Measurements from ENCODE around the gene VTN.

Gene VTN

GRCh38 chr17:28370035-28370743, at the start of gene VTN:
VTN (minus strand) TSS chr17:28370307; CDS start chr17:28370203, 104 bp downstream.
- no peak for DNase-seq (ENCODE audit: low read depth in 1 of 2, low spot score in 1 of 2)

GRCh38 chr17:28416703-28417311, 46.7 kb upstream of the VTN start:
- DNase-seq (ENCODE audit: low read depth in 1 of 2, low spot score in 1 of 2): peak; percentile 13 to 14

GRCh38 chr17:28415886-28416285, 45.8 kb upstream of the VTN start:
- no peak for DNase-seq (ENCODE audit: low read depth in 1 of 2, low spot score in 1 of 2)

- no peak for DNase-seq (ENCODE audit: low read depth in 1 of 2, low spot score in 1 of 2)
Measured at GRCh38 chr17:28413804-28414203, 43.7 kb upstream of the VTN start.

- no peak for DNase-seq (ENCODE audit: low read depth in 1 of 2, low spot score in 1 of 2)
Measured at GRCh38 chr17:28412099-28412498, 42.0 kb upstream of the VTN start.

- DNase-seq (ENCODE audit: low read depth in 1 of 2, low spot score in 1 of 2): no peak
Measured at GRCh38 chr17:28407974-28408306, 37.8 kb upstream of the VTN start.

GRCh38 chr17:28407130-28407973, 37.2 kb upstream of the VTN start:
- no peak for DNase-seq (ENCODE audit: low read depth in 1 of 2, low spot score in 1 of 2)

- DNase-seq (ENCODE audit: low read depth in 1 of 2, low spot score in 1 of 2): no peak
Measured at GRCh38 chr17:28406473-28406814, 36.3 kb upstream of the VTN start.

GRCh38 chr17:28405632-28406472, 35.7 kb upstream of the VTN start, which contains the start of gene SLC46A1:
SLC46A1 (minus strand) TSS chr17:28406212; CDS start chr17:28406114, 98 bp downstream.
- DNase-seq (ENCODE audit: low read depth in 1 of 2, low spot score in 1 of 2): peak in 1 of 2 donors; percentile 50

- no peak for DNase-seq (ENCODE audit: low read depth in 1 of 2, low spot score in 1 of 2)
Measured at GRCh38 chr17:28404812-28405570, 34.9 kb upstream of the VTN start.

- no peak for DNase-seq (ENCODE audit: low read depth in 1 of 2, low spot score in 1 of 2)
Measured at GRCh38 chr17:28404461-28404811, 34.3 kb upstream of the VTN start.

- no peak for DNase-seq (ENCODE audit: low read depth in 1 of 2, low spot score in 1 of 2)
Measured at GRCh38 chr17:28404007-28404406, 33.9 kb upstream of the VTN start.

GRCh38 chr17:28402844-28403243, 32.7 kb upstream of the VTN start:
- no peak for DNase-seq (ENCODE audit: low read depth in 1 of 2, low spot score in 1 of 2)

GRCh38 chr17:28402224-28402630, 32.1 kb upstream of the VTN start:
- DNase-seq (ENCODE audit: low read depth in 1 of 2, low spot score in 1 of 2): no peak

- no peak for DNase-seq (ENCODE audit: low read depth in 1 of 2, low spot score in 1 of 2)
Measured at GRCh38 chr17:28399808-28400207, 29.7 kb upstream of the VTN start.

GRCh38 chr17:28398280-28398981, 28.3 kb upstream of the VTN start:
- no peak for DNase-seq (ENCODE audit: low read depth in 1 of 2, low spot score in 1 of 2)

- no peak for DNase-seq (ENCODE audit: low read depth in 1 of 2, low spot score in 1 of 2)
Measured at GRCh38 chr17:28397687-28398279, 27.7 kb upstream of the VTN start.

GRCh38 chr17:28397275-28397674, 27.2 kb upstream of the VTN start:
- DNase-seq (ENCODE audit: low read depth in 1 of 2, low spot score in 1 of 2): no peak

- no peak for DNase-seq (ENCODE audit: low read depth in 1 of 2, low spot score in 1 of 2)
Measured at GRCh38 chr17:28396635-28397239, 26.6 kb upstream of the VTN start.
